ENCODE results near the gene REN.

GRCh38 chr1:204180133-204180532 is 14.0 kb upstream of the REN start:
- TF ChIP-seq CTCF (IDR thresholded peaks at IDR 0.05) (no peak), POLR2A (IDR thresholded peaks at IDR 0.05) (no peak)

Measured in breast epithelium (tissue), 3 donors.